Mesenchymal stem cell (in vitro differentiated cells and primary cell): ENCODE data around the gene P4HB.

ENCODE experiments used
- DNase-seq: peaks from one replicate; pipeline ENCODE4 v3.0.0-alpha.2; 2013
- H2AFZ ChIP-seq: one replicate; pipeline ENCODE4 v1.6.1; 2013; ENCODE audit warnings: low read depth, mild to moderate bottlenecking, control low read depth, inconsistent platforms, low read length, moderate library complexity
- H2AK5ac ChIP-seq: 2 replicates; pipeline ENCODE4 v1.6.1; 2013; ENCODE audit warnings: low read length, moderate library complexity, mild to moderate bottlenecking, inconsistent platforms; ENCODE audit not compliant: severe bottlenecking
- H2BK120ac ChIP-seq: one replicate; pipeline ENCODE4 v1.6.1; 2013; ENCODE audit warnings: low read depth, mild to moderate bottlenecking, inconsistent platforms, low read length, moderate library complexity
- H2BK12ac ChIP-seq, 2 experiments: one replicate each; pipeline ENCODE4 v1.6.1; 2013; ENCODE audit warnings: inconsistent platforms in 2 of 2, low read length in 2 of 2, mild to moderate bottlenecking in 2 of 2, moderate library complexity in 2 of 2, control low read depth in 1 of 2
- H2BK15ac ChIP-seq: one replicate; pipeline ENCODE4 v1.6.1; 2013; ENCODE audit warnings: mild to moderate bottlenecking, low read depth, inconsistent platforms; ENCODE audit not compliant: poor library complexity, severe bottlenecking
- H2BK5ac ChIP-seq: 2 replicates; pipeline ENCODE4 v1.6.1; 2013; ENCODE audit warnings: low read depth, mild to moderate bottlenecking, low read length, control low read depth, inconsistent platforms; ENCODE audit not compliant: poor library complexity, severe bottlenecking
- H3K14ac ChIP-seq, 2 experiments: one replicate each; pipeline ENCODE4 v1.6.1; 2013; ENCODE audit warnings: inconsistent platforms in 2 of 2, low read length in 2 of 2, control low read depth in 1 of 2, mild to moderate bottlenecking in 1 of 2, moderate library complexity in 1 of 2
- H3K18ac ChIP-seq, 2 experiments: one replicate each; pipeline ENCODE4 v1.6.1; 2013; ENCODE audit warnings: inconsistent platforms in 2 of 2, low read length in 2 of 2, control low read depth in 1 of 2, low read depth in 1 of 2, mild to moderate bottlenecking in 1 of 2
- H3K23ac ChIP-seq, 2 experiments: one replicate each; pipeline ENCODE4 v1.6.1; 2013; ENCODE audit warnings: inconsistent platforms in 2 of 2, low read length in 2 of 2, mild to moderate bottlenecking in 2 of 2, moderate library complexity in 2 of 2, control low read depth in 1 of 2
- H3K27ac ChIP-seq: 2 replicates; pipeline ENCODE4 v1.5.1; 2013; ENCODE audit warnings: mild to moderate bottlenecking, moderate library complexity, low read length, control low read depth, inconsistent platforms; ENCODE audit not compliant: poor library complexity, severe bottlenecking
- H3K27me3 ChIP-seq, 2 experiments: 2 replicates each; pipeline versions ENCODE4 v1.6.1 to v1.7.0; 2013; ENCODE audit warnings: low read length in 2 of 2, mild to moderate bottlenecking in 2 of 2, moderate library complexity in 2 of 2, control low read depth in 1 of 2, inconsistent platforms in 1 of 2; ENCODE audit not compliant: control insufficient read depth in 1 of 2, insufficient read depth in 1 of 2
- H3K36me3 ChIP-seq, 2 experiments: 2 replicates each; pipeline versions ENCODE4 v1.6.1 to v1.7.0; 2013; ENCODE audit warnings: low read length in 2 of 2, control low read depth in 1 of 2, inconsistent platforms in 1 of 2, low read depth in 1 of 2, mild to moderate bottlenecking in 1 of 2; ENCODE audit not compliant: insufficient read depth in 2 of 2, control insufficient read depth in 1 of 2
- H3K4ac ChIP-seq, 2 experiments: one replicate each; pipeline ENCODE4 v1.6.1; 2013; ENCODE audit warnings: inconsistent platforms in 2 of 2, low read length in 2 of 2, mild to moderate bottlenecking in 2 of 2, moderate library complexity in 2 of 2, control low read depth in 1 of 2, low read depth in 1 of 2
- H3K4me1 ChIP-seq: 2 replicates; pipeline ENCODE4 v1.6.1; 2013; ENCODE audit warnings: low read depth, low read length, control low read depth; ENCODE audit not compliant: control insufficient read depth, insufficient read depth
- H3K4me2 ChIP-seq: 2 replicates; pipeline ENCODE4 v1.6.1; 2013; ENCODE audit warnings: low read length, mild to moderate bottlenecking, inconsistent platforms; ENCODE audit not compliant: poor library complexity, severe bottlenecking
- H3K4me3 ChIP-seq, 2 experiments: 2 replicates each; pipeline versions ENCODE4 v1.5.1 to v1.7.0; 2013; ENCODE audit warnings: low read length in 2 of 2, mild to moderate bottlenecking in 2 of 2, control low read depth in 1 of 2, low read depth in 1 of 2; ENCODE audit not compliant: insufficient read depth in 1 of 2
- H3K79me1 ChIP-seq: replicated peaks from 2 replicates; pipeline ENCODE4 v1.6.1; 2013; ENCODE audit warnings: mild to moderate bottlenecking, control low read depth, low read length, inconsistent platforms; ENCODE audit not compliant: poor library complexity, severe bottlenecking
- H3K9ac ChIP-seq: 2 replicates; pipeline ENCODE4 v1.7.0; 2013; ENCODE audit warnings: mild to moderate bottlenecking, low read length, moderate library complexity
- H3K9me3 ChIP-seq: 2 replicates; pipeline ENCODE4 v1.7.0; 2013; ENCODE audit warnings: mild to moderate bottlenecking, low read length; ENCODE audit not compliant: control insufficient read depth
- H4K8ac ChIP-seq: one replicate; pipeline ENCODE4 v1.6.1; 2013; ENCODE audit warnings: inconsistent platforms, mild to moderate bottlenecking, low read length, moderate library complexity
- H4K91ac ChIP-seq: one replicate; pipeline ENCODE4 v1.6.1; 2013; ENCODE audit warnings: mild to moderate bottlenecking, low read length, inconsistent platforms
- WGBS: methylation state at CpG from one replicate; pipeline ENCODE4 v1.1.7; 2013; ENCODE audit warnings: mixed read lengths; 5-methylcytosine and 5-hydroxymethylcytosine counted together

The P4HB gene

DNA sequence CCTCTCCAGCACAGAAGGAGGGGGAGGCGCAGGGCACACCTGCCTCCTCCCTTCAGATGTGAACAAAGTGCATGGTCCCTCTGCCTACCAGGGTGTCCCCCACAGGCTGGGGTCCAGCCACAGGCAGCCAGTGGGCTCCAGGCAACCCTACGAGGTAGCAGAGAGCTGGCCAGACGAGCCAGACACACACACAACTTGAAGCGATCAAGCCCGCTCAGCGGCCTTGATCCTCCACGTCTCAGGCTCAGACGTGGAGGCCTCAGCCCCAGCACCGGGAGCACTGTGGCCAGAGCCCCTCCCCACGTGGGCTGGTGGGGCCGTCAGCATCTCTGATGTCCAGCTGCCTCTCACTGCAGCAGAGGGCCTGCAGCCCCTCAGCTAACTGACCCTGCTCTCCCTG, 35.7 kb downstream of the P4HB start:
- H3K4me1 ChIP-seq = peaks cover 21% of the 10 kb centered on the region
- no peak overlapping the region for H3K14ac ChIP-seq
- peaks cover 11 to 60% of the 10 kb centered on the region in 2 experiments for H3K36me3 ChIP-seq
- H3K9ac ChIP-seq = no peak overlapping the region
- no peak overlapping the region for H3K27ac ChIP-seq
- H2BK15ac ChIP-seq = no peak overlapping the region
- H3K4me2 ChIP-seq = no peak overlapping the region
- peaks cover 38% of the 10 kb centered on the region for H3K79me1 ChIP-seq
- H3K4me3 ChIP-seq = peak overlapping the region in 1 of 2 experiments; percentile 27
- no peak overlapping the region for H2AK5ac ChIP-seq
- H4K8ac ChIP-seq = no peak overlapping the region
- no peak overlapping the region for H2AFZ ChIP-seq
- no peak for DNase-seq
- H3K4ac ChIP-seq = no peak overlapping the region
- no peak overlapping the region for H2BK120ac ChIP-seq
- no peak overlapping the region for H2BK12ac ChIP-seq
- H4K91ac ChIP-seq = no peak overlapping the region
- H3K18ac ChIP-seq = no peak overlapping the region
- H2BK5ac ChIP-seq = no peak overlapping the region
- peaks cover 0 to under 1% of the 10 kb centered on the region in 2 experiments for H3K27me3 ChIP-seq
- H3K23ac ChIP-seq = no peak overlapping the region
- WGBS = 90% methylated on average over 11 of the region's 11 CpGs
- no peaks in the 10 kb centered on the region for H3K9me3 ChIP-seq

DNA sequence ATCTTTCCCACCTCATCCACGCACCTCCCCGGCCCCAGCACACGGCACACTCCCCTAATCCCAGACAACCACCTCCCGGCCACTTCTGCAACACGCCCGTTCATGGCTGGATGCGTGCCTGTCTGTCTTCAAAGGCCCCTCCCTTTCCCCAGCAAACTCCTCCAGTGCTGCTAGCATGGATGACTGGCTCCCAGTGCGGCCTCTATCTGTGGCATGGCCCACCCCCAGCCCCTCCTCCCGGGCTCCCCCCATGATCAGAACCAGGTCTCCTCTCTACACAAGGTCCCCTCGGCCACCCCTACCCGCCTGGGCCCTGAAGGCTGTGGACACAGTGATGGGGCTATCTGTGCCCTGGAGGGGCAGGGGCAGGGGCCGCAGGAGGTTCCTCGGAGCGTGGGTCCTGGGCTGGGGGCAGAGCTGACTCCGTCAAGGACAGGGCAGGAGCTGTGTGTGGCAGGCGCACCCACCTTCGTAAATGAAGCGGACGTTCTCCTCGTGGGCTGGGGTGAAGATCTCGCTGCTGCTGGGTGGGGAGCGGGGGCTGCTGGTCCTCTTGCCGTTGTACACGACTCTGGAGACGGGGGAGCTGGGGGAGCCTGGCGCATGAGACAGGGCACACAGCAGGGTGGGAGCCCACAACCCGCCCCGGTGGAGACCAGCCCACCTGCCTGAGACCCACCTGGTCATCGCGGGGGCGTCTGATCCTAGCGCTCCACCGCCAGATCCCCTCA, 36.4 kb downstream of the P4HB start:
- H3K27me3 ChIP-seq = peaks cover 0 to 6% of the 10 kb centered on the region in 2 experiments
- no peak for DNase-seq
- H3K27ac ChIP-seq = no peak overlapping the region
- no peak overlapping the region for H3K9ac ChIP-seq
- H2BK12ac ChIP-seq = peak overlapping the region in 1 of 2 experiments; percentile 12
- WGBS = 96% methylated on average over 31 of the region's 33 CpGs
- H4K8ac ChIP-seq = no peak overlapping the region
- H3K36me3 ChIP-seq = peaks cover 10 to 62% of the 10 kb centered on the region in 2 experiments
- no peak overlapping the region for H4K91ac ChIP-seq
- no peak overlapping the region for H2AFZ ChIP-seq
- no peak overlapping the region for H3K14ac ChIP-seq
- no peaks in the 10 kb centered on the region for H3K9me3 ChIP-seq
- H3K4me1 ChIP-seq = peaks cover 21% of the 10 kb centered on the region
- no peak overlapping the region for H3K23ac ChIP-seq
- H3K18ac ChIP-seq = no peak overlapping the region
- H3K4me3 ChIP-seq = peak overlapping the region in 1 of 2 experiments; percentile 3
- peaks cover 38% of the 10 kb centered on the region for H3K79me1 ChIP-seq
- H3K4me2 ChIP-seq = no peak overlapping the region
- H2BK120ac ChIP-seq = no peak overlapping the region
- H2BK5ac ChIP-seq = no peak overlapping the region
- no peak overlapping the region for H2BK15ac ChIP-seq
- no peak overlapping the region for H2AK5ac ChIP-seq
- H3K4ac ChIP-seq = no peak overlapping the region

DNA sequence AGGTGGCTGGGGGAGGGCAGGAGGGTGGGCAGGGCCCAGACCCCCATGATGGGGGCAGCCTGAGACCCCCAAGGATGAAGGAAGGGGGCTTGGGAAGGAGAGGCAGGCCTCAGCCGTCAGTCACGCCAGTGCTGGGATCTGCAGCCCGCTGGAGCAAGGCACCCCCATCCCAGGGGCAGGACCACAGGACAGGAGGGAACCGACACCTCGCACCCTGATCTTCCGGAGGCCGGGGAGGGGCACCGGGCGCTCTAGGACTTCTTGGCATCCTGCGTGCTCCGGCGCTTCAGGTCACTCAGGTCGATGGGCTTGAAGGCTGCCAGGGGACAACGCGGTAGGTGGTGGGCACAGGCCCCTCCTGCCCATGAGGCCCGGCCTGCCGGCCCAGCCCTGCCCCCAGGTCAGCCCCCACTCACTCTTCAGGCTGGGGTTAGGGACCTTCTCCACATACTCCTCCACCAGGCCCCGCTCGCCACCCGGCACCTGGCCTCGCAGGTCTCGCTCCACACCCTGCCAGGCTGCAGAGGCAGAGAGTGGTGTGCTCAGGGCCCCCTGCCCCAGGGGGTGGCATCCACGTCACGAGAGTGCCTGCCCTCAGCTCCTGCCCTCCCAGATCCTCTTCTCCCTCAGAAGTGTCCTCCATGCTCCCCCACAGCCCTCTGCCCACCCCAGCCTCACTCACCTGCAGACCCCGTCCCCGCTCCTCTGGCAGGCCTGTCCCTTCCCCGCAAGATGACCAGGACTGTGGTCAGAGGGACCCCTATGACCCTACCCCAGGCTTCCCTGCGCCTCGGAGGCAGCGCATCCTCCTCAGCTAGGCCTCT, 37.1 kb downstream of the P4HB start:
- Histone ChIP-seq H3K36me3 (peaks cover 10 to 57% of the 10 kb centered on the region in 2 experiments), H2AK5ac (no peak overlapping the region), H3K9ac (no peak overlapping the region), H2BK120ac (no peak overlapping the region), H3K79me1 (peaks cover 30% of the 10 kb centered on the region), H3K23ac (no peak overlapping the region), H3K9me3 (no peaks in the 10 kb centered on the region), H3K27me3 (peaks cover 0 to 10% of the 10 kb centered on the region in 2 experiments), H3K4ac (no peak overlapping the region), H3K4me2 (no peak overlapping the region), H4K8ac (no peak overlapping the region), H3K27ac (no peak overlapping the region), H2BK15ac (no peak overlapping the region), H3K18ac (no peak overlapping the region), H2BK12ac (no peak overlapping the region), H2AFZ (no peak overlapping the region), H3K14ac (no peak overlapping the region), H2BK5ac (no peak overlapping the region), H3K4me3 (peak overlapping the region in 1 of 2 experiments; percentile 26), H4K91ac (no peak overlapping the region), H3K4me1 (peaks cover 14% of the 10 kb centered on the region)
- DNase-seq = no peak
- 98% methylated on average over 30 of the region's 30 CpGs for WGBS

DNA sequence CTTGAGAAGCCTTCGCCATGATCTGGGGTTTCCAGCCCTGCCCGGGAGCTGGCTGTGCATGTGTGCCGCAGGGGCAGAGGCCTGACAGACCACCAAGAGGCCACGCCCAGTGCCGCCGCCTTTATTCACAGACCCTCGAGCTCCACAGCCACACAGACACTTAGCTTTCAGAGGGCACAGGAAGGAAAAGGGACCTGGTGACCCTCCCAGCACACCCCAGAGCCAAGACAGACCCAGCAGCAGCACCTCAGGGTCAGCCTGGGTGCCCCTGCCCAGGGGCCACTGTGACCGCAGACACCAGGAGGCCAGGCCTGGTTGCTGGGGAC, 38.1 kb downstream of the P4HB start:
- H3K27me3 ChIP-seq = peaks cover 6 to 19% of the 10 kb centered on the region in 2 experiments
- peaks cover 10 to 57% of the 10 kb centered on the region in 2 experiments for H3K36me3 ChIP-seq
- 97% methylated on average over 8 of the region's 8 CpGs for WGBS
- H3K14ac ChIP-seq = no peak overlapping the region
- no peak for DNase-seq
- no peak overlapping the region for H2BK5ac ChIP-seq
- no peak overlapping the region for H3K4me3 ChIP-seq
- no peak overlapping the region for H2BK120ac ChIP-seq
- peak overlapping the region; percentile 51 for H4K8ac ChIP-seq
- H3K18ac ChIP-seq = no peak overlapping the region
- H2BK12ac ChIP-seq = peak overlapping the region in 1 of 2 experiments; percentile 6
- H2AFZ ChIP-seq = no peak overlapping the region
- H3K4ac ChIP-seq = no peak overlapping the region
- no peak overlapping the region for H3K9ac ChIP-seq
- no peak overlapping the region for H3K4me2 ChIP-seq
- no peak overlapping the region for H3K27ac ChIP-seq
- H3K79me1 ChIP-seq = peaks cover 29% of the 10 kb centered on the region
- no peak overlapping the region for H2BK15ac ChIP-seq
- no peak overlapping the region for H4K91ac ChIP-seq
- peaks cover 14% of the 10 kb centered on the region for H3K4me1 ChIP-seq
- H2AK5ac ChIP-seq = no peak overlapping the region
- H3K23ac ChIP-seq = no peak overlapping the region
- H3K9me3 ChIP-seq = no peaks in the 10 kb centered on the region
